Measurements from ENCODE around the gene BPIFB3. TPM values are rescaled to one million over a fixed set of nuclear protein-coding genes. Genes with fewer than 3 reads are reported as not detected.

The BPIFB3 gene
- total RNA-seq = not detected in 2 replicates

- no peak within 1 kb of the TSS for H3K4me3 ChIP-seq (ENCODE audit: low read depth, low read length)
- TF ChIP-seq CTCF (IDR thresholded peaks at IDR 0.05; ENCODE audit: insufficient read depth, low read depth, low read length) = no peak
- no peak for DNase-seq (ENCODE audit: low read depth)
Measured at GRCh38 chr20:33053291-33054106, at the start of gene BPIFB3. Gene BPIFB3 (plus strand): TSS chr20:33053903. CDS start chr20:33055436, 1,533 bp downstream.

- no peak within 1 kb of the TSS for H3K4me3 ChIP-seq (ENCODE audit: low read depth, low read length)
- no peak for DNase-seq (ENCODE audit: low read depth)
- TF ChIP-seq CTCF (IDR thresholded peaks at IDR 0.05; ENCODE audit: insufficient read depth, low read depth, low read length) = no peak
Measured at GRCh38 chr20:33004141-33004751, 49.5 kb upstream of the BPIFB3 start, which contains the start of gene SUN5. Gene SUN5 (minus strand): TSS chr20:33004433. CDS start chr20:33004340, 93 bp downstream.

DNA sequence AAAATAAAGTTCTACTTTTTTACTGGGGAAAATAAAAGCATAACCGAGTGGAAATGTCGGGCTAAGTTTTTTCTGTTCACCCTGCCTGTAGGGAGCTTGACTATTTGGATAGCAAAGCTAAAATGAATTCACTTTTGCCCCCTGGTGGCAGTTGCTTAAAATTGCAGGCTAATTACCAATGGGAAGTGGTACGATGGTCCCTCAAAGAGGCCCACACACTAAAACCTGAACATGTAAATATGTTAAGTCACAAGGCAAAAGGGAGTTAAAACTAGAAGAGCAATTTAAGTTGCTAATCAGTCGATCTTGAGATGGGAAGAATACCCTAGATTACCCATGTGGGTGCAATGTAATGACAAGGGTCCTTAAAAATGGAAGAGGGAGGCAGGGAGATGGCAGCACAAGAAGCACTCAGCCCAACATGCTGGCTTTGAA, 48.6 kb upstream of the BPIFB3 start:
- no peak overlapping the region for H3K4me3 ChIP-seq (ENCODE audit: low read depth, low read length)
- peak; percentile 43 for TF ChIP-seq CTCF (IDR thresholded peaks at IDR 0.05; ENCODE audit: insufficient read depth, low read depth, low read length)
- DNase-seq (ENCODE audit: low read depth) = no peak

DNA sequence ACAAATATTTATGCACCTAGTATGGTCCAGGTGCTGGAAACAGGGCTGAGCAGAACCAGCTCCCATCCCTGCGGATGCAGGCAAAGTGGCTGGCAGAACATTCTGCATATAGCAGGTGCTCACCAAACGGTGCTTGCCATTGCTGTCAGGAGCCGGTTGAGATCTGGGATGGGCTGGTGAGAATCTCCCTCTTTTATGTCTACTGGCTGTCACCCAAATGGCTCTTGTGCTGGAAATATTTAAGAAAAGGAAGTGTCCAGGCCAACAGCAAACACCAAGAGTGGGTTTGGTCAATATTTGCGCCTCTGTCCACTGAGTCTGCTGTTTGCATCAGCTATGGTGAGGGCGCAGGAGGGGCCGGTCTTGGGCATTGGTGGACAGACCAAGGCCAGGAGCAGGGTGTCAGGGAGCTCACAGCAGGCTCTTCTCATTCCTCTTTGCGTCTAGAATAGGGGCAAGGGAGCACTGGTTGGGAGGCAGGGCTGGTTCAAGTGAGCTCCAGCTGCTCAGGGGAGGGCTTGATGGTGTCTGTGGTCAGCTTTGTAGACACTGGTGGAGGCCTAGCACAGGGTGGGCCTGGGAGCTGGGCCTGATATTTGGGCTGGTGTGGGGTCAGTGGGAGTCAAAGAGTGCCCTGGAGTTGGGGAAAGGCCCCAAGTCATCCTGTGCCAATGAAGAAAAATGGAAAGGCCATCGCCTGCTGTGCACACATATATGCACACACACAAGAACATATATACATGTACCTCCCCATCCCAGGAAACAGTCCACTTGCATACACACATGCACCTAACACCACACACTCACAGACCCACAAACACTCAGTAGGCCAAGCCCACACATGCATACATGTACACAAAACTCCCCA, 47.6 kb upstream of the BPIFB3 start:
- no peak for DNase-seq (ENCODE audit: low read depth)
- no peak for TF ChIP-seq CTCF (IDR thresholded peaks at IDR 0.05; ENCODE audit: insufficient read depth, low read depth, low read length)
- H3K4me3 ChIP-seq (ENCODE audit: low read depth, low read length) = no peak overlapping the region

DNA sequence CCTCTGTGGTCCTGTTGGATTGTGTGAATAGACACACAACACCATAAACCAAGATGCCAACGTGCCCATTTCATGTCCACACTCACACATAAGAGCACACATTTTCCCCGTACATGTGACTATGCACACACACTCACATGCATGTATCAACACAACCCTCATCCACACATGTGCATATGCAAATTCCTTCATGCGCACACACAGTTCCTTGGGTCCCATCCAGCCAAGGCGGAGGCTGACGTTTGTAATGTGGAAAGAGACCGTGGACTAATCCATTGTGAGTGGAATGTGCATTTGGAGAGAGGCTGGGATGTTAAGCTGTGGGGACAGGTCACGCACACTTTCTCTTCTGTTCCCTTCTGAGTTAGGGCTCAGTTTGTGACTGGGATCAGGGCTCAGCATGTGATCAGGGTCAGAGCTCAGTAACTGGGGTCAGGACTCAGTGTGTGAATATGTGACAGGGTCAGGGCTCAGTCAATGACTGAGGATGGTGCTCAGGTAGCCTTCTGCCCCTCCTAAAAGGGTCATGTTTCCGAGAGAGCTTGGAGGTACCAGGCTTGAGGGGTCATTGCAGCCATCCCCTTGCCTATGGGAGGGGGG, 46.8 kb upstream of the BPIFB3 start:
- no peak for TF ChIP-seq CTCF (IDR thresholded peaks at IDR 0.05; ENCODE audit: insufficient read depth, low read depth, low read length)
- DNase-seq (ENCODE audit: low read depth) = no peak
- no peak overlapping the region for H3K4me3 ChIP-seq (ENCODE audit: low read depth, low read length)

Measured in fibroblast of villous mesenchyme (primary cell).